ENCODE results near the gene ADGB. TPM values are rescaled to one million over a fixed set of nuclear protein-coding genes. Genes with fewer than 3 reads are reported as not detected.

The ADGB gene
- total RNA-seq, 1 experiment from 2014 or later, result not detected

GRCh38 chr6:146550911-146551310, 47.9 kb upstream of the ADGB start:
- Histone ChIP-seq H3K4me3 (replicated peaks in 1 of 2; ENCODE audit: low read depth in 1 of 2, low read length in 2 of 2) (no peak overlapping the region), H3K9me2 (ENCODE audit: insufficient read depth) (no peaks in the 10 kb centered on the region), H3K36me3 (ENCODE audit: control insufficient read depth in 1 of 2, insufficient read depth in 2 of 2, low read length in 2 of 2) (no peaks in the 10 kb centered on the region), H3K27ac (ENCODE audit: low read depth, low read length) (no peak overlapping the region), H3K9ac (ENCODE audit: low read length) (no peak overlapping the region), H2AFZ (ENCODE audit: low read depth, low read length, poor library complexity, severe bottlenecking) (no peak overlapping the region), H3K4me2 (ENCODE audit: low read length) (no peak overlapping the region), H3K27me3 (ENCODE audit: insufficient read depth, low read length) (peaks cover 13% of the 10 kb centered on the region; the same call in 1 of the 2 replicates), H4K20me1 (ENCODE audit: insufficient read depth) (no peaks in the 10 kb centered on the region; the same call in 1 of the 2 replicates), H3K9me3 (ENCODE audit: control insufficient read depth in 1 of 2, insufficient read depth in 1 of 2, low read depth in 1 of 2, low read length in 2 of 2) (no peaks in the 10 kb centered on the region), H3K4me1 (ENCODE audit: control insufficient read depth in 1 of 2, insufficient read depth in 2 of 2, low read length in 2 of 2) (no peaks in the 10 kb centered on the region), H3K79me2 (ENCODE audit: insufficient read depth, low read length) (no peaks in the 10 kb centered on the region)
- POLR2A ChIA-PET, result no interaction called here
- RAD21 ChIA-PET (ENCODE audit: low non-redundant PET in 1 of 2, low total read pairs in 2 of 2, uncharacterized antibody in 2 of 2, unreplicated experiment in 2 of 2), result no interaction called here
- TF ChIP-seq YY1 (IDR thresholded peaks at IDR 0.05; ENCODE audit: extremely low read depth, insufficient replicate concordance, low read depth, low read length) (no peak), CEBPB (IDR thresholded peaks at IDR 0.05; ENCODE audit: low read depth) (0 out of 2 replicates have a peak, but pooled peaks have one; percentile 19)
- intact Hi-C loops (cut with micrococcal nuclease), result no loop called here
- DNase-seq (ENCODE audit: low read depth, low spot score) (no peak), ATAC-seq (no peak)
- BruUV-seq (replicated peaks), result no TSS peak
- CTCF ChIA-PET, result no interaction called here

- ChIA-PET RAD21 (ENCODE audit: low non-redundant PET in 1 of 2, low total read pairs in 2 of 2, uncharacterized antibody in 2 of 2, unreplicated experiment in 2 of 2) (no interaction called here), CTCF (no interaction called here), POLR2A (no interaction called here)
- Histone ChIP-seq H3K4me2 (ENCODE audit: low read length) (no peak overlapping the region), H3K9ac (ENCODE audit: low read length) (no peak overlapping the region), H3K9me3 (ENCODE audit: control insufficient read depth in 1 of 2, insufficient read depth in 1 of 2, low read depth in 1 of 2, low read length in 2 of 2) (no peaks in the 10 kb centered on the region), H3K27me3 (ENCODE audit: insufficient read depth, low read length) (peaks cover 13% of the 10 kb centered on the region; the same call in 1 of the 2 replicates), H3K9me2 (ENCODE audit: insufficient read depth) (no peaks in the 10 kb centered on the region), H3K79me2 (ENCODE audit: insufficient read depth, low read length) (no peaks in the 10 kb centered on the region), H3K27ac (ENCODE audit: low read depth, low read length) (no peak overlapping the region), H3K4me1 (ENCODE audit: control insufficient read depth in 1 of 2, insufficient read depth in 2 of 2, low read length in 2 of 2) (no peaks in the 10 kb centered on the region), H3K36me3 (ENCODE audit: control insufficient read depth in 1 of 2, insufficient read depth in 2 of 2, low read length in 2 of 2) (no peaks in the 10 kb centered on the region), H3K4me3 (replicated peaks in 1 of 2; ENCODE audit: low read depth in 1 of 2, low read length in 2 of 2) (no peak overlapping the region), H4K20me1 (ENCODE audit: insufficient read depth) (no peaks in the 10 kb centered on the region; the same call in 1 of the 2 replicates), H2AFZ (ENCODE audit: low read depth, low read length, poor library complexity, severe bottlenecking) (no peak overlapping the region)
- no TSS peak for BruUV-seq (replicated peaks)
- intact Hi-C loops (cut with micrococcal nuclease), result no loop called here
- DNase-seq (ENCODE audit: low read depth, low spot score) (no peak), ATAC-seq (no peak)
- TF ChIP-seq CTCF (IDR thresholded peaks at IDR 0.05 in 2 of 3, conservative IDR thresholded peaks at IDR 0.05 in 1 of 3; ENCODE audit: borderline replicate concordance in 1 of 3, insufficient read depth in 1 of 3, low read depth in 2 of 3, low read length in 2 of 3) (no peak), SP1 (IDR thresholded peaks at IDR 0.05; ENCODE audit: low read depth) (no peak), EZH2phosphoT487 (IDR thresholded peaks at IDR 0.05; ENCODE audit: borderline replicate concordance) (no peak), ZBTB33 (IDR thresholded peaks at IDR 0.05; ENCODE audit: extremely low read depth, insufficient replicate concordance, low read length) (no peak), ZFX (IDR thresholded peaks at IDR 0.05) (no peak), EZH2 (IDR thresholded peaks at IDR 0.05) (no peak), ZNF274 (IDR thresholded peaks at IDR 0.05; ENCODE audit: low read depth, low read length) (no peak), POLR2A (IDR thresholded peaks at IDR 0.05; ENCODE audit: borderline replicate concordance, extremely low read depth, insufficient read depth, insufficient read length) (no peak), FOSL1 (IDR thresholded peaks at IDR 0.05; ENCODE audit: low read depth) (no peak), MAX (IDR thresholded peaks at IDR 0.05) (no peak), RAD21 (IDR thresholded peaks at IDR 0.05; ENCODE audit: low read depth) (no peak), ATF3 (IDR thresholded peaks at IDR 0.05) (no peak), SRF (IDR thresholded peaks at IDR 0.05; ENCODE audit: low read depth) (no peak), CBX3 (IDR thresholded peaks at IDR 0.05; ENCODE audit: low read depth) (no peak), TCF7L2 (IDR thresholded peaks at IDR 0.05; ENCODE audit: borderline replicate concordance, extremely low read depth, insufficient read depth, insufficient read length) (no peak), POLR2AphosphoS5 (IDR thresholded peaks at IDR 0.05; ENCODE audit: low read depth, low read length) (no peak), EGR1 (IDR thresholded peaks at IDR 0.05; ENCODE audit: low read depth) (no peak)
Measured at GRCh38 chr6:146551545-146551944, 47.2 kb upstream of the ADGB start.

All from HCT116 (cell line).